ENCODE measurements around the gene RSAD1. TPM values are rescaled to one million over a fixed set of nuclear protein-coding genes. Genes with fewer than 3 reads are reported as not detected.

Gene RSAD1
- total RNA-seq, 2 donors from 2014 or later: 33.7 to 44.1 TPM

GRCh38 chr17:50495918-50496317 is 17.3 kb downstream of the RSAD1 start:
- intact Hi-C loops (cut with DNase I): no loop called here
- TF ChIP-seq POLR2AphosphoS5 (IDR thresholded peaks at IDR 0.05) (no peak), CTCF (IDR thresholded peaks at IDR 0.05) (no peak), POLR2A (IDR thresholded peaks at IDR 0.05) (no peak)
- Histone ChIP-seq H3K27me3 (replicated peaks; ENCODE audit: insufficient read depth) (no peaks in the 10 kb centered on the region), H3K4me3 (no peak overlapping the region), H3K4me1 (replicated peaks) (no peaks in the 10 kb centered on the region), H3K27ac (no peak overlapping the region), H3K9me3 (no peaks in the 10 kb centered on the region), H3K36me3 (no peaks in the 10 kb centered on the region)
- 99% methylated on average over 8 of the region's 8 CpGs for WGBS
- no peak for DNase-seq (ENCODE audit: low spot score)

- no peaks in the 10 kb centered on the region for H3K4me1 ChIP-seq (replicated peaks)
- WGBS: 77% methylated on average over 7 of the region's 7 CpGs
- H3K4me3 ChIP-seq: no peak overlapping the region
- TF ChIP-seq POLR2AphosphoS5 (IDR thresholded peaks at IDR 0.05) (no peak), CTCF (IDR thresholded peaks at IDR 0.05) (no peak), POLR2A (IDR thresholded peaks at IDR 0.05) (no peak)
- no peaks in the 10 kb centered on the region for H3K9me3 ChIP-seq
- DNase-seq (ENCODE audit: low spot score): no peak
- no peaks in the 10 kb centered on the region for H3K36me3 ChIP-seq
- no peak overlapping the region for H3K27ac ChIP-seq
- intact Hi-C loops (cut with DNase I): no loop called here
- no peaks in the 10 kb centered on the region for H3K27me3 ChIP-seq (replicated peaks; ENCODE audit: insufficient read depth)
Measured at GRCh38 chr17:50498021-50498874, 19.6 kb downstream of the RSAD1 start.

DNA sequence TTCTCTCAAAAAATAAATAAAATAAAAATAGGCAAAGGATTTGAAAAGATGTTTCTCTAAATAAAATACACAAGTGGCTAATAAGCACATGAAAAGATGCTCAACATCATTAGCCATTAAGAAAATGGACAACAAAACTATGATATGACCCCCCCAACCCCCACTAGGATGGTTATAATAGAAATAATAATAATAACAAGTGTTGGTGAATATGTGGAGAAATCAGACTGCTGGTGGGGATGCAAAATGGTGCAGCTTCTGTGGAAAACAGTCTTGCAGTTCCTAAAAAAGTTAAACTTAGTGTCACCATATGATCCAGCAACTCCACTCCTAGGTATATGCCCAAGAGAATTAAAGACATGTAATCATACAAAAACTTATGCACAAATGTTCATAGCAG is 20.6 kb downstream of the RSAD1 start:
- Histone ChIP-seq H3K27ac (no peak overlapping the region), H3K27me3 (replicated peaks; ENCODE audit: insufficient read depth) (no peaks in the 10 kb centered on the region), H3K9me3 (no peaks in the 10 kb centered on the region), H3K36me3 (no peaks in the 10 kb centered on the region), H3K4me1 (replicated peaks) (no peaks in the 10 kb centered on the region), H3K4me3 (no peak overlapping the region)
- TF ChIP-seq POLR2A (IDR thresholded peaks at IDR 0.05) (no peak), CTCF (IDR thresholded peaks at IDR 0.05) (no peak), POLR2AphosphoS5 (IDR thresholded peaks at IDR 0.05) (no peak)
- intact Hi-C loops (cut with DNase I): no loop called here
- DNase-seq (ENCODE audit: low spot score): no peak

DNA sequence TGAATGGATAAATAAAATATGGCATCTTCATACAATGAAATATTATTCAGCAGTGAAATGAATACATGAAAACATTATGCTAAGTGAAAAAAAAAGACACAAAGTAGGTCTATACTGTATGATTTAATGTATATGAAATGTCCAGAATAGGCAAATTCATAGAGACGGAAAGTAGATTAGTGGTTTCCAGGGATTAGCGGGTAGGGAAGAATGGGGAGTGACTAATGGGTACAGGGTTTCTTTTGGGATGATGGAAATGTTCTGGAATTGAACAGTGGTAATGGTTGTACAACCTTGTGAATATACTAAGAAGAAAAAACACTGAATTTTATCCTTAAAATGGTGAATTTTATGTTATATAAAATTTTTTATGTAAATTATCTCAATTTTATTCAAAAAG is 21.1 kb downstream of the RSAD1 start:
- Histone ChIP-seq H3K27me3 (replicated peaks; ENCODE audit: insufficient read depth) (no peaks in the 10 kb centered on the region), H3K9me3 (no peaks in the 10 kb centered on the region), H3K4me1 (replicated peaks) (no peaks in the 10 kb centered on the region), H3K27ac (no peak overlapping the region), H3K4me3 (no peak overlapping the region), H3K36me3 (no peaks in the 10 kb centered on the region)
- WGBS: 100% methylated on average over 2 of the region's 2 CpGs
- TF ChIP-seq POLR2A (IDR thresholded peaks at IDR 0.05) (no peak), POLR2AphosphoS5 (IDR thresholded peaks at IDR 0.05) (no peak), CTCF (IDR thresholded peaks at IDR 0.05) (no peak)
- intact Hi-C loops (cut with DNase I): no loop called here
- no peak for DNase-seq (ENCODE audit: low spot score)

GRCh38 chr17:50501054-50501453 is 22.4 kb downstream of the RSAD1 start:
- Histone ChIP-seq H3K36me3 (no peaks in the 10 kb centered on the region), H3K27me3 (replicated peaks; ENCODE audit: insufficient read depth) (no peaks in the 10 kb centered on the region), H3K27ac (no peak overlapping the region), H3K9me3 (no peaks in the 10 kb centered on the region), H3K4me1 (replicated peaks) (no peaks in the 10 kb centered on the region), H3K4me3 (no peak overlapping the region)
- intact Hi-C loops (cut with DNase I): no loop called here
- TF ChIP-seq POLR2A (IDR thresholded peaks at IDR 0.05) (no peak), CTCF (IDR thresholded peaks at IDR 0.05) (peak in 1 of 4 experiments; percentile 8), POLR2AphosphoS5 (IDR thresholded peaks at IDR 0.05) (no peak)
- WGBS: 60% methylated on average over 5 of the region's 5 CpGs
- DNase-seq (ENCODE audit: low spot score): no peak
